ENCODE data around the gene TAOK2. TPM values are rescaled to one million over a fixed set of nuclear protein-coding genes. Genes with fewer than 3 reads are reported as not detected.

Gene TAOK2
- polyA plus RNA-seq, 3 donors = 1.1 to 19.2 (median 2.3) TPM

- WGBS (ENCODE audit: insufficient coverage) = 20% methylated on average over 31 of the region's 34 CpGs
- H3K4me1 Mint-ChIP-seq = peaks cover 7% of the 10 kb centered on the region
- H3K36me3 Mint-ChIP-seq = peaks cover 2 to 4% of the 10 kb centered on the region in 2 donors
- H4K20me1 ChIP-seq (ENCODE audit: insufficient read depth, low read length) = no peaks in the 10 kb centered on the region
- H3K27me3 ChIP-seq (ENCODE audit: control insufficient read depth in 2 of 2, insufficient read depth in 2 of 2, low read length in 2 of 2) = peaks cover 18 to 39% of the 10 kb centered on the region in 2 donors
- intact Hi-C loops (cut with micrococcal nuclease) = loop anchor here in 1 of 2 donors (5.0 kb wide), 2 partner anchors 63 to 313 kb away; no protein-coding TSS in a partner anchor
- H2AFZ ChIP-seq (ENCODE audit: insufficient read depth, low read depth, low read length, poor library complexity, severe bottlenecking) = peak overlapping the region; percentile 59
- no peaks in the 10 kb centered on the region for H3K36me3 ChIP-seq (replicated peaks in 1 of 2; ENCODE audit: control insufficient read depth in 1 of 2, insufficient read depth in 2 of 2, low read length in 2 of 2)
- peaks cover 0 to 17% (median 3%) of the 10 kb centered on the region in 7 donors for H3K9me3 Mint-ChIP-seq
- peaks cover 10 to 17% of the 10 kb centered on the region in 2 donors for H3K4me1 ChIP-seq (ENCODE audit: control insufficient read depth in 1 of 2, insufficient read depth in 2 of 2, low read length in 2 of 2)
- peaks cover 0 to 12% of the 10 kb centered on the region in 2 donors for H3K9me3 ChIP-seq (replicated peaks in 1 of 2; ENCODE audit: control insufficient read depth in 1 of 2, insufficient read depth in 1 of 2, low read length in 2 of 2)
- H3K27ac ChIP-seq (ENCODE audit: low read depth in 1 of 2, low read length in 2 of 2) = no peak overlapping the region
- no peak overlapping the region for H3K9ac ChIP-seq (ENCODE audit: insufficient read depth, low read length, poor library complexity, severe bottlenecking)
- TF ChIP-seq CTCF (IDR thresholded peaks at IDR 0.05) = no peak
- peak overlapping the region; percentile 51 to 79 for H3K4me3 Mint-ChIP-seq
- H3K79me2 ChIP-seq (ENCODE audit: insufficient read depth, low read length) = no peaks in the 10 kb centered on the region
- no peak overlapping the region for H3K27ac Mint-ChIP-seq
- H3K4me3 ChIP-seq (replicated peaks in 1 of 3; ENCODE audit: low read depth in 2 of 3, low read length in 3 of 3) = peak overlapping the region in 1 of 3 experiments; percentile 63
- DNase-seq = no peak
- peak overlapping the region; percentile 74 for H3K4me2 ChIP-seq (replicated peaks; ENCODE audit: extremely low read depth, low read length, poor library complexity, severe bottlenecking)
- H3K27me3 Mint-ChIP-seq (ENCODE audit: low read depth in 3 of 3) = peaks cover 38 to 62% (median 49%) of the 10 kb centered on the region in 3 donors
Measured at GRCh38 chr16:30009990-30010843, 36.5 kb downstream of the TAOK2 start.

GRCh38 chr16:30010844-30011713 is 37.4 kb downstream of the TAOK2 start, which contains the start of gene DOC2A:
TSS of gene DOC2A (minus strand) at chr16:30011027. CDS start at chr16:30010222, 805 bp downstream.
- no peak for DNase-seq
- Histone ChIP-seq H3K4me1 (ENCODE audit: control insufficient read depth in 1 of 2, insufficient read depth in 2 of 2, low read length in 2 of 2) (peaks cover 10 to 17% of the 10 kb centered on the region in 2 donors), H3K9ac (ENCODE audit: insufficient read depth, low read length, poor library complexity, severe bottlenecking) (no peak within 1 kb of the TSS), H4K20me1 (ENCODE audit: insufficient read depth, low read length) (no peaks in the 10 kb centered on the region), H3K4me2 (replicated peaks; ENCODE audit: extremely low read depth, low read length, poor library complexity, severe bottlenecking) (peak within 1 kb of the TSS; percentile 74), H3K79me2 (ENCODE audit: insufficient read depth, low read length) (no peaks in the 10 kb centered on the region), H3K36me3 (replicated peaks in 1 of 2; ENCODE audit: control insufficient read depth in 1 of 2, insufficient read depth in 2 of 2, low read length in 2 of 2) (no peaks in the 10 kb centered on the region), H3K27me3 (ENCODE audit: control insufficient read depth in 2 of 2, insufficient read depth in 2 of 2, low read length in 2 of 2) (peaks cover 18 to 39% of the 10 kb centered on the region in 2 donors), H2AFZ (ENCODE audit: insufficient read depth, low read depth, low read length, poor library complexity, severe bottlenecking) (peak within 1 kb of the TSS; percentile 59), H3K27ac (ENCODE audit: low read depth in 1 of 2, low read length in 2 of 2) (no peak within 1 kb of the TSS), H3K9me3 (replicated peaks in 1 of 2; ENCODE audit: control insufficient read depth in 1 of 2, insufficient read depth in 1 of 2, low read length in 2 of 2) (peaks cover 0 to 12% of the 10 kb centered on the region in 2 donors), H3K4me3 (replicated peaks in 1 of 3; ENCODE audit: low read depth in 2 of 3, low read length in 3 of 3) (peak within 1 kb of the TSS; percentile 8 to 63 (median 9))
- H3K36me3 Mint-ChIP-seq = peaks cover 2 to 4% of the 10 kb centered on the region in 2 donors
- intact Hi-C loops (cut with micrococcal nuclease) = no loop called here
- H3K4me3 Mint-ChIP-seq = peak within 1 kb of the TSS; percentile 61 to 83
- peaks cover 0 to 17% (median 3%) of the 10 kb centered on the region in 7 donors for H3K9me3 Mint-ChIP-seq
- peaks cover 38 to 67% (median 51%) of the 10 kb centered on the region in 3 donors for H3K27me3 Mint-ChIP-seq (ENCODE audit: low read depth in 3 of 3)
- WGBS (ENCODE audit: insufficient coverage) = 0% methylated on average over 41 of the region's 99 CpGs
- H3K27ac Mint-ChIP-seq = no peak within 1 kb of the TSS
- no peak for TF ChIP-seq CTCF (IDR thresholded peaks at IDR 0.05)
- H3K4me1 Mint-ChIP-seq = peaks cover 7% of the 10 kb centered on the region
